GM12872 (cell line): ENCODE data around the gene NOLC1.
A peak's percentile ranks its signal among the peaks of the same experiment; 100 is the strongest.

Experiments used
- TF ChIP-seq, protein P1 (sequence below): IDR thresholded peaks from 3 replicates; pipeline ENCODE4 v1.5.1; 2011; ENCODE audit warnings: low read depth, mild to moderate bottlenecking, low read length, moderate library complexity; ENCODE audit not compliant: insufficient read depth

The NOLC1 gene

DNA sequence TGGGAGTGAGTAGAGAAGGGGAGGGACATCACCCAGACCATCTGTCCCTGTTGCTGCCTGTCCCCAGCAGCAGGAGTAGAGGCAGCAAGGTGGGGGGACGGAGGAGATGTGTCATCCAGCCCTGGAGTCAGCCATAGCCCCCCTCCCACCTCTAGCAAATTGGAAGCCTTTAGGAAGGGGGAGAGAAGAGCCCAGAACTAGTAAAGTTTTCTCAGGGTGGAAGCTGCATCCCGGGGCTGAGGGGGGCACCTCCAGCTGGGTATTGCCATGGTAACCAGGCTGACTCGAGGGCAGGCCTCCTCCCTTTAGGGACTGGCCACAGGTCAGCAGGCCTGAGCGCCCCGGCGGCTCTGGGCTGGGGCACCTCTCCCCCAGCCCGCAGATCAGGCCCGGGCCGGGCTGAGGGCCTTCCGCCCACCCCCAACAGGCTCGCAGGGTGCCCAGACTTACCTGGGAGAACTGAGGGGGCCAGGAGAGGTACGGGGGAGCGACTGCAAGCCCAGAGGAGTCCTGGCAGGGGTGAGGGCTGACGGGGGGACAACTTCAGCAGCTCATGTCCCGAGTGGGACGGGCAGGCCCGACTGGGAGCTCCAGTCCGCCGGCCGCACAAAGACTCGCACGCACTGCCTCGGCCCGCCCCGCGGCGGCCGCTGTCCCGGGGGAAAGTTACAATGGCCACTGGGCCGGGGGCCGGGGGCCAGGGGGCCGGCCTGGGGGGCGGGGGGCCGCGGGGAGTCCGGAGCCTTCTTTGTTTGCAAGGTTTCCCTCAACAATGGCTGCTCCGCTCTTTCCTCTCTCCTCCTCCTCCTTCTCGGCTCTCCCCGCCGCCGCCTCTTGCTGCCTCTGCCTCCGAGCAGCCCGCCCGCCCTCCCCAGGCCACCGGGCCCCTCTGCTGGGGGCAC is 38.0 kb upstream of the NOLC1 start:
- TF ChIP-seq, protein P1, sequence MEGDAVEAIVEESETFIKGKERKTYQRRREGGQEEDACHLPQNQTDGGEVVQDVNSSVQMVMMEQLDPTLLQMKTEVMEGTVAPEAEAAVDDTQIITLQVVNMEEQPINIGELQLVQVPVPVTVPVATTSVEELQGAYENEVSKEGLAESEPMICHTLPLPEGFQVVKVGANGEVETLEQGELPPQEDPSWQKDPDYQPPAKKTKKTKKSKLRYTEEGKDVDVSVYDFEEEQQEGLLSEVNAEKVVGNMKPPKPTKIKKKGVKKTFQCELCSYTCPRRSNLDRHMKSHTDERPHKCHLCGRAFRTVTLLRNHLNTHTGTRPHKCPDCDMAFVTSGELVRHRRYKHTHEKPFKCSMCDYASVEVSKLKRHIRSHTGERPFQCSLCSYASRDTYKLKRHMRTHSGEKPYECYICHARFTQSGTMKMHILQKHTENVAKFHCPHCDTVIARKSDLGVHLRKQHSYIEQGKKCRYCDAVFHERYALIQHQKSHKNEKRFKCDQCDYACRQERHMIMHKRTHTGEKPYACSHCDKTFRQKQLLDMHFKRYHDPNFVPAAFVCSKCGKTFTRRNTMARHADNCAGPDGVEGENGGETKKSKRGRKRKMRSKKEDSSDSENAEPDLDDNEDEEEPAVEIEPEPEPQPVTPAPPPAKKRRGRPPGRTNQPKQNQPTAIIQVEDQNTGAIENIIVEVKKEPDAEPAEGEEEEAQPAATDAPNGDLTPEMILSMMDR = no peak

DNA sequence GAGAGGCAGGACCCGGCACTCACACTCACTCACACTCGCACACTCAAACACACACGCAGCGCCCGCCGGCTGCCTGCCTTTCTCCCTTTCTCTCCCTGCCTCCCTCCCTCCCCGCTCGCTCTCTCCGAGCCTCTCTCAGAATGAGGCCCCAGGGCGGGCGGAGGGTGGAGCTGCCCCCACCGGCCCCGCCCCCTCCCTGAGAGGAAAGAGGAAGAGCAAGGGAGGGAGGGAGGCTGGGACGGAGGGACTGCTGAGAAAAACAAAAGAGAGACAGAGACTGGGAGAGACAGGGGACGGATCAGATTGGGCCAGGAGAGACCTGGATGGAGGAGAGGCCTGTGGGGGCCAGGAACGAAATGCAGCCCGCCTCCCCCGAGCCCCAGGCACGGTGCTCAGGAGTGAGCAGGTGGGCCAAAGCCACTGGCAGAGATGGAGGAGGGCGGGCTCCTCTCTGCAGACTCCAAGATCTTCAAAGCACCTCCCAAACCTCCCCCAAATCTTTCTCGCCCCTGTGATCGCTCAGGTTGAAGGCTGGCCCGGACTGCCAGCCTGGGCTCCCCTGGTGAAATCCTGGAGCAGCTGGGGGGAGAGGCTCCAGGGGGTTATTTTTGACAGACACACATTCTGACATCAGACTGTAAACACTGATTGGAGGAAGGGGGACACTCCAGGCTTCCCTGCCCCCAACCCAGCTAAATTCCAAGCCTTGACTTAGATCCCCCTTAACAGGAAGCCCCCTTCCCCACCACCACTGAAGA is 37.1 kb upstream of the NOLC1 start:
- TF ChIP-seq, protein P1 = no peak

DNA sequence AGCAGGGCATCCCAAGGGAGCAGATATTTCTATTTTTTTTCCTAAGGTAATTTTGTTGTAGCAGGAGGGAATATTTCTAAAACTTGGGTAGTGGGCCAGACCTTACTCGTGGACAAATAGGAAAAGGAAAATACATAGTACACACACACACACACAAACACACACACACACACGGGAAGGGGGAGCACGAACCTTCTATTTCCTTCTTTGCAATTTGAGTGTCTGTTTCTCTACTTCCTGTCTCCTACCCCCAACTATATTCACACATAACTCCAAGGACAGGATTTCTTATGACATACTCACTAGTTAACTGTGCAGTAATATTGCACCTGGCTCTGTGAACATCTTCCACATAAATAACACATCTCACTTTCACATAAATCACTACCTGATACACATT is 36.4 kb upstream of the NOLC1 start:
- TF ChIP-seq, protein P1 = no peak

DNA sequence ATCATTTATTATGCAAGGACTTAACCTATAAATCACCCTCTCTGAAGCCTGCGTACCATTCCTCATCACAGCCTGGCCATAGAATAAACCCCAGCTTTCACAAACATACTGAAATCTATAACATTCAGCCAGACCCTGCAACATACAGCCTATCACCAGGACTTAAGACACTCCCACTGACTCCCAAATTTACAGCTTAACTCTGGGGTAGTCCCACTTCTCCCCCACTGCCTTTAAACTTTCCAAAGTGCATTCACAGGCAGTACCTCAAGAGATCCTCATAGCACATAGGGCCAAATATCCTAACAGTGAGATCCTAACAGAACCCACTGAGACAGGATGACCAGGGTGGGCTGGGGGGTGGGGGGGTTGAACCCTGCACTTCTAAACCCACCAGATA is 35.5 kb upstream of the NOLC1 start:
- TF ChIP-seq, protein P1 = no peak

DNA sequence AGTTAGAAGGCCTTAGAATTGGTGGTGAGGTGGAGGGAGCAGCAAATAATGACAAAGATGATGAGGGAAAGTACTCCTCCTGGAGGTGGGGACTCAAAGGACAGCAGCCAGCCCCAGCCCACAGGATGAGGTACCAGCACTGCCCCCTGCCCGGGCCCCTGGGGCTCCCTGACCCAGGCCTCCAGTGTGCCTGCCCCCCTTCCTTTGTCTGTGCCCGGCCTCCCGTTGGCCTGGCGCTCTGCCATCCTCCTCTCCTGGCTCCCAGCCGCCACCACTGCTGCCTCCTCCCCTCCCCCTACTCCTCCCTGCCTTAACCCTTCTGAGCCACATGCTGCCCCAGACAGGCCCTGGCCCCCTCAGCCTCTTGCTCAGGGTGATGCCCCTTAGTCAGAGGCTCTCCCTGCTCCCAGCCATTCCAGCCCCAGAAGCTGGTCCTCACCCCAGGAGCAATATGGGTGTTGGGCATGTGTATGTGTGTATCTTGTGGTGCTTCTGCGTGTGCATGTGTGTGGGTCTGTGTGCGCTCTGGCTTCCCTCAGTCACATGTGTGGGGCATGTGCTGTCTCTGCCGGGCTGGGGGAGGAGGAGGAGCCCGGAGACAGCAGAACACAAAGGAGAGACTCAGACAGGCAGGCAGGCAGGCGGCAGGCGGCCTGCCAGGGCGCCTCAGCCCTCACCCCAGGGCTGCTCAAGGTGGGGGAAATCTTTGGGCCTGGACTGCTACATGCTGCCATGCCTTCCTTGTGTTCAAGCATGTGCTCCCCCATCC is 34.6 kb upstream of the NOLC1 start:
- TF ChIP-seq, protein P1 = peak; percentile 34; the same call in 1 of the 3 replicates

DNA sequence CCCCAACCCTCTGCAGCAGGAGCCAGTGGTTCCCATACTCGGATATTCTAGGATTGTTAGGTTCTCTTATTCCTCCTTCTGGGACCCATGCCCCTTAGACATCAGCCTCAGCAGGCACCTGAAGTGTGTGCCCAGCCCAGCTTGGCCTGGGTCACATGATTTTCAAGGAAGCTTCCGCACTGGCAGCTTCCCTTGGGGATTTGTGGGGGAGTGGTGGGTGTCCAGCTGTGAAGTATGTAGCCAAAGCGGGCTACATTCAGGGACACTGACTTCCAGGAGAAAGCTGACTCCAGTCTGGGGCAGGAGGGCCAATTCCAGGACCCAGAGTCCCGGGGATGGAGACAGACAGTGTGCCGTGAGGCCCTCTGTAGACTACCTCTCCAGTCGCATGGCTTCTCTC is 33.3 kb upstream of the NOLC1 start:
- TF ChIP-seq, protein P1 = no peak
